Neuronal stem cell (in vitro differentiated cells): Measurements from ENCODE around the gene SEC14L1.
A peak's percentile ranks its signal among the peaks of the same experiment; 100 is the strongest.

Experiments used
- DNase-seq: peaks from one replicate; pipeline ENCODE4 v3.0.0-alpha.2; 2013; ENCODE audit warnings: low spot score
- H2AFZ ChIP-seq: one replicate; pipeline ENCODE4 v1.6.1; 2013; ENCODE audit warnings: mild to moderate bottlenecking, low read length, inconsistent platforms
- H2AK5ac ChIP-seq: 2 replicates; pipeline ENCODE4 v1.6.1; 2013; ENCODE audit warnings: low read depth, mild to moderate bottlenecking, inconsistent platforms, low read length, moderate library complexity, mixed read lengths
- H2BK120ac ChIP-seq: 2 replicates; pipeline ENCODE4 v1.6.1; 2013; ENCODE audit warnings: low read depth, mild to moderate bottlenecking, inconsistent platforms, low read length, moderate library complexity, mixed read lengths
- H2BK12ac ChIP-seq: one replicate; pipeline ENCODE4 v1.6.1; 2013; ENCODE audit warnings: low read length, inconsistent platforms
- H2BK15ac ChIP-seq: 2 replicates; pipeline ENCODE4 v1.6.1; 2013; ENCODE audit warnings: mild to moderate bottlenecking, low read length, inconsistent platforms, mixed read lengths
- H2BK5ac ChIP-seq: one replicate; pipeline ENCODE4 v1.6.1; 2013; ENCODE audit warnings: inconsistent platforms, mild to moderate bottlenecking, low read length, moderate library complexity
- H3K14ac ChIP-seq: one replicate; pipeline ENCODE4 v1.6.1; 2013; ENCODE audit warnings: low read length, inconsistent platforms
- H3K18ac ChIP-seq: 2 replicates; pipeline ENCODE4 v1.6.1; 2013; ENCODE audit warnings: low read length, inconsistent platforms
- H3K23ac ChIP-seq: 2 replicates; pipeline ENCODE4 v1.6.1; 2013; ENCODE audit warnings: low read depth, mild to moderate bottlenecking, mixed read lengths, low read length, inconsistent platforms; ENCODE audit not compliant: poor library complexity
- H3K27ac ChIP-seq: replicated peaks from 3 replicates; pipeline ENCODE4 v1.5.1; 2013; ENCODE audit warnings: low read length, inconsistent platforms
- H3K27me3 ChIP-seq, 3 experiments: 2 replicates each; pipeline ENCODE4 v1.6.1; 2013; ENCODE audit warnings: low read length in 3 of 3, mild to moderate bottlenecking in 2 of 3, inconsistent platforms in 1 of 3, low read depth in 1 of 3, mixed read lengths in 1 of 3, moderate library complexity in 1 of 3; ENCODE audit not compliant: control insufficient read depth in 3 of 3, insufficient read depth in 3 of 3
- H3K36me3 ChIP-seq, 2 donors: replicated peaks in 1 of 2; 2 replicates each; pipeline ENCODE4 v1.6.1; 2013; ENCODE audit warnings: low read length in 2 of 2; ENCODE audit not compliant: control insufficient read depth in 2 of 2, insufficient read depth in 2 of 2
- H3K4ac ChIP-seq: 2 replicates; pipeline ENCODE4 v1.6.1; 2013; ENCODE audit warnings: inconsistent platforms, mild to moderate bottlenecking, low read length, moderate library complexity
- H3K4me1 ChIP-seq, 2 donors: 1 replicate in 1 of 2; 2 replicates in 1 of 2; pipeline ENCODE4 v1.6.1; 2013; ENCODE audit warnings: low read length in 2 of 2, low read depth in 1 of 2; ENCODE audit not compliant: control insufficient read depth in 2 of 2, insufficient read depth in 1 of 2
- H3K4me2 ChIP-seq: one replicate; pipeline ENCODE4 v1.6.1; 2013; ENCODE audit warnings: mild to moderate bottlenecking, low read length, inconsistent platforms; ENCODE audit not compliant: insufficient read depth, poor library complexity, severe bottlenecking
- H3K4me3 ChIP-seq, 2 donors: 2 replicates each; pipeline ENCODE4 v1.5.1; 2013; ENCODE audit warnings: low read length in 2 of 2, mild to moderate bottlenecking in 2 of 2, inconsistent platforms in 1 of 2, moderate library complexity in 1 of 2
- H3K79me1 ChIP-seq: one replicate; pipeline ENCODE4 v1.6.1; 2013; ENCODE audit warnings: low read depth, mild to moderate bottlenecking, inconsistent platforms, low read length, moderate library complexity
- H3K9ac ChIP-seq: one replicate; pipeline ENCODE4 v1.6.1; 2013; ENCODE audit warnings: mild to moderate bottlenecking, low read depth, low read length, inconsistent platforms; ENCODE audit not compliant: poor library complexity
- H3K9me3 ChIP-seq, 2 donors: replicated peaks in 1 of 2; 2 replicates each; pipeline versions ENCODE3 to v1.6.1; 2013; ENCODE audit warnings: low read length in 2 of 2, mild to moderate bottlenecking in 2 of 2, inconsistent platforms in 1 of 2, low read depth in 1 of 2, mixed read lengths in 1 of 2, moderate library complexity in 1 of 2; ENCODE audit not compliant: control insufficient read depth in 2 of 2, insufficient read depth in 1 of 2
- H4K8ac ChIP-seq: one replicate; pipeline ENCODE4 v1.6.1; 2013; ENCODE audit warnings: low read depth, mild to moderate bottlenecking, inconsistent platforms, low read length, moderate library complexity
- H4K91ac ChIP-seq: one replicate; pipeline ENCODE4 v1.6.1; 2013; ENCODE audit warnings: low read length, low read depth, mild to moderate bottlenecking, inconsistent platforms; ENCODE audit not compliant: poor library complexity
- WGBS, 2 donors: extraction: QIAGEN DNeasy Blood & Tissue Kit; methylation state at CpG; one replicate each; pipeline ENCODE4 v1.1.7; 2013; ENCODE audit warnings: missing lambda C conversion rate in 2 of 2, mixed read lengths in 1 of 2; ENCODE audit not compliant: insufficient read length in 2 of 2, insufficient replicate concordance in 1 of 2; ENCODE audit errors: extremely low coverage in 2 of 2; 5-methylcytosine and 5-hydroxymethylcytosine counted together

SEC14L1 gene

GRCh38 chr17:77097631-77098180 lies 43.1 kb upstream of the SEC14L1 start:
- Histone ChIP-seq H2AK5ac (no peak overlapping the region), H4K91ac (no peak overlapping the region), H3K4me1 (peaks cover 3 to 8% of the 10 kb centered on the region in 2 donors), H2BK120ac (no peak overlapping the region), H2AFZ (no peak overlapping the region), H3K14ac (no peak overlapping the region), H3K4me3 (no peak overlapping the region), H3K36me3 (peaks cover 23 to 65% of the 10 kb centered on the region in 2 donors), H3K27me3 (no peaks in the 10 kb centered on the region), H3K9ac (no peak overlapping the region), H2BK12ac (no peak overlapping the region), H2BK15ac (no peak overlapping the region), H3K27ac (no peak overlapping the region), H3K79me1 (peaks cover 1% of the 10 kb centered on the region), H4K8ac (no peak overlapping the region), H3K4me2 (no peak overlapping the region), H3K4ac (no peak overlapping the region), H2BK5ac (no peak overlapping the region), H3K18ac (no peak overlapping the region), H3K23ac (no peak overlapping the region), H3K9me3 (peaks cover 0 to 2% of the 10 kb centered on the region in 2 donors)
- no CpG with 5 or more reads among the region's 6 CpGs for WGBS, 2 donors
- DNase-seq = no peak

DNA sequence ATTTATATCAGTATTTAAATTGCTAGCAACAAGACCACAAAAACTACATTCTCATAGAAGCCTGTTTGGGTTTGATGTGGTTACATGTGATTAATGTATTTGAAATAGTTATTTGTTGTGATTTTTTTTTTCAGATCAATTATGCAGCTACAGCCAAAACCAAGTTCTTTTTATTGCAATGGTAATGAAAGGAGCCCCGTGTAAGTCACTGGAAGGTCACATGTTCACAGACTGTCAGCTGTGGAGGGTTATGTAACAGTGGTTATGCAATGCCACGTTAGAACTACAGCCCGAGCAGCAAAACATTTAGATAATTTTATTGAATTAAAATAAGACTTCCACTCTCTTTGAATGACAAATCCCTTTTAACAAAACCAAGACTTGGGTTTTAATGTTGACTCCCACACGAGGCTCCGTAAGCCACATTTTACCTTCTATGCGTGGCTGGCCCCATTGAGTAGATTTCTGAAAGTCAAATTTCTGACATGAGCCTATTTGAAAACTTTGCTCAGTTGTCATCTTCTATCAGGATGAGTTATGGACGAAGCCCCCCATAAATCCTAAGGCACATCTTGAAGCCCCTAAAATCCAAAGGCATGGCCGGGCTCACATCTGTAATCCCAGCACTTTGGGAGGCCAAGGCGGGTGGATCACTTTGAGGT lies 41.8 kb upstream of the SEC14L1 start:
- H3K27ac ChIP-seq = no peak overlapping the region
- no peak overlapping the region for H2AK5ac ChIP-seq
- H3K4me1 ChIP-seq = peaks cover 3 to 8% of the 10 kb centered on the region in 2 donors
- no peak overlapping the region for H2AFZ ChIP-seq
- H3K14ac ChIP-seq = no peak overlapping the region
- no peaks in the 10 kb centered on the region for H3K27me3 ChIP-seq
- no peak overlapping the region for H3K4me2 ChIP-seq
- H3K4me3 ChIP-seq = no peak overlapping the region
- peaks cover 0 to 2% of the 10 kb centered on the region in 2 donors for H3K9me3 ChIP-seq
- H3K79me1 ChIP-seq = peaks cover 1% of the 10 kb centered on the region
- DNase-seq = no peak
- no peak overlapping the region for H3K9ac ChIP-seq
- no peak overlapping the region for H3K18ac ChIP-seq
- peaks cover 19 to 52% of the 10 kb centered on the region in 2 donors for H3K36me3 ChIP-seq
- no CpG with 5 or more reads among the region's 9 CpGs for WGBS, 2 donors
- no peak overlapping the region for H3K23ac ChIP-seq
- H3K4ac ChIP-seq = no peak overlapping the region
- H4K8ac ChIP-seq = no peak overlapping the region
- H4K91ac ChIP-seq = no peak overlapping the region
- no peak overlapping the region for H2BK15ac ChIP-seq
- no peak overlapping the region for H2BK5ac ChIP-seq
- H2BK120ac ChIP-seq = no peak overlapping the region
- H2BK12ac ChIP-seq = no peak overlapping the region

GRCh38 chr17:77099997-77100396 lies 40.8 kb upstream of the SEC14L1 start:
- H3K79me1 ChIP-seq = peaks cover 1% of the 10 kb centered on the region
- H3K4me1 ChIP-seq = peaks cover 3 to 8% of the 10 kb centered on the region in 2 donors
- no CpG with 5 or more reads among the region's 15 CpGs for WGBS, 2 donors
- H2AFZ ChIP-seq = no peak overlapping the region
- no peak overlapping the region for H3K4ac ChIP-seq
- H4K91ac ChIP-seq = no peak overlapping the region
- H2BK120ac ChIP-seq = no peak overlapping the region
- H2BK12ac ChIP-seq = no peak overlapping the region
- H2BK5ac ChIP-seq = peak overlapping the region; percentile 53
- peaks cover 15 to 42% of the 10 kb centered on the region in 2 donors for H3K36me3 ChIP-seq
- no peak overlapping the region for H3K4me3 ChIP-seq
- peak overlapping the region; percentile 82 for H4K8ac ChIP-seq
- no peak overlapping the region for H2BK15ac ChIP-seq
- H3K9me3 ChIP-seq = peaks cover 0 to 2% of the 10 kb centered on the region in 2 donors
- no peak overlapping the region for H3K9ac ChIP-seq
- H3K4me2 ChIP-seq = no peak overlapping the region
- H2AK5ac ChIP-seq = peak overlapping the region; percentile 63
- H3K14ac ChIP-seq = peak overlapping the region; percentile 38
- no peak overlapping the region for H3K23ac ChIP-seq
- no peaks in the 10 kb centered on the region for H3K27me3 ChIP-seq
- peak overlapping the region; percentile 46 for H3K27ac ChIP-seq
- peak overlapping the region; percentile 80 for H3K18ac ChIP-seq
- DNase-seq = no peak

DNA sequence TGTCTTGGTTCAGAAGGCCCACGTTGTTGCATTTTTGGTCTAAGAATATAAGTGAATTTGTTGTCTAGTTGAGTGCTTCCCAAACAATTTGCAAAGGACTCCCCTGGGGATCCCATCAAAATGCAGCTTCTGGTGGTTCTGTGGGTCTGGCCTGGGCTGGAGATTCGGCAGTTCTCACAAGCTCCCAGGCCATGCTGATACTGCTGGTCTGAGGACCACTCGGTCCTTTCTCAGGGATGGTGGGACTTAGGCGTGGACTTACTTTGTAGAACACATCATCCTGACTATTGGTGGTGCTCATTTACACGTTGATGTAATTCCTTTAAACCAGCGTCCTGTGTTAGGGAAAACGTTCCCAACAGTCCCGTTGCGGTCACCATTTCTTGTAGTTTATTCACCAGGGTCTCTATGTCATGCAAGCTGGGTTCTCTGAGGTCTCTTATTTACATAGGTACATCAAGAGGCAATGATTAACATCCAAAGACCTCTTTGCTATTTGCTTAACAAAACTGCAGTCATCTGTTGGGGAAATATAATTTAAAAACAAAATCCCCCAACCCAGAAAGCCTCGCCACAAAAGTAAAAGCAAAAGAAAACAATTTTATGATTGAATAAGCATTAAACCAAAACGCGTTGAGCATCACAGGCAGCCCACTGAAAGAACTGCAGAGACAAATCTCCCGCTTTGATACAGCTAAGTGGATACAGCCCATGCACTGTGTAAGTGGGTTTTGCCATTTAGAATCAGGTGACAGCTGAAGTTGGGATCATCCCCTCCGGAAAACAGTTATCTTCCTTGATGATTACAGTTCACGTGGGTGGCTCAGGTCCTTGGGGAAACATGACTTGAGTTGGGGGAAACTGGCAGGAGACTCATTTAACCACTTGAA lies 39.0 kb upstream of the SEC14L1 start:
- H3K4ac ChIP-seq = no peak overlapping the region
- peaks cover 0 to 2% of the 10 kb centered on the region in 2 donors for H3K9me3 ChIP-seq
- H2BK12ac ChIP-seq = no peak overlapping the region
- H3K4me1 ChIP-seq = peaks cover 3 to 9% of the 10 kb centered on the region in 2 donors
- no peaks in the 10 kb centered on the region for H3K79me1 ChIP-seq
- no peak overlapping the region for H3K9ac ChIP-seq
- H3K36me3 ChIP-seq = peaks cover 12 to 31% of the 10 kb centered on the region in 2 donors
- H2AK5ac ChIP-seq = no peak overlapping the region
- WGBS, 2 donors = no CpG with 5 or more reads among the region's 15 CpGs
- H2BK15ac ChIP-seq = no peak overlapping the region
- no peak overlapping the region for H3K14ac ChIP-seq
- H3K4me3 ChIP-seq = no peak overlapping the region
- H3K18ac ChIP-seq = no peak overlapping the region
- H2BK5ac ChIP-seq = no peak overlapping the region
- H3K27ac ChIP-seq = no peak overlapping the region
- no peak for DNase-seq
- H4K8ac ChIP-seq = no peak overlapping the region
- no peak overlapping the region for H3K4me2 ChIP-seq
- no peak overlapping the region for H2BK120ac ChIP-seq
- H4K91ac ChIP-seq = no peak overlapping the region
- H3K27me3 ChIP-seq = no peaks in the 10 kb centered on the region
- H2AFZ ChIP-seq = no peak overlapping the region
- no peak overlapping the region for H3K23ac ChIP-seq
